Activated CD4-positive, alpha-beta T cell treated with anti-CD3 and anti-CD28 coated beads, Interleukin-2, amount 50 U/mL, for 24 hours (primary cell): ENCODE measurements around the gene SIGLEC10.

ENCODE experiments used
- DNase-seq, 2 donors: peaks; one replicate each; pipeline ENCODE4 v3.0.0-alpha.2; 2020; ENCODE audit warnings: low read depth in 1 of 2, low spot score in 1 of 2

SIGLEC10 gene

GRCh38 chr19:51367255-51367564 lies 50.2 kb downstream of the SIGLEC10 start:
- DNase-seq, result peak in 1 of 2 donors; percentile 22

GRCh38 chr19:51366389-51367254 lies 50.8 kb downstream of the SIGLEC10 start:
- peak; percentile 82 to 93 for DNase-seq

GRCh38 chr19:51365965-51366388 lies 51.5 kb downstream of the SIGLEC10 start, which contains the start of gene ETFB:
ETFB (minus strand) TSS chr19:51366388; CDS start chr19:51366326, 62 bp downstream.
- DNase-seq, result no peak

GRCh38 chr19:51365211-51365964 lies 52.1 kb downstream of the SIGLEC10 start:
- DNase-seq, result no peak

GRCh38 chr19:51364200-51365106 lies 53.0 kb downstream of the SIGLEC10 start:
- no peak for DNase-seq

GRCh38 chr19:51361239-51361638 lies 56.2 kb downstream of the SIGLEC10 start:
- DNase-seq, result no peak
